ENCODE results near the gene ALDH3B1. TPM values are rescaled to one million over a fixed set of nuclear protein-coding genes. Genes with fewer than 3 reads are reported as not detected.

ALDH3B1 gene
- total and polyA plus RNA-seq, 2 of the 4 experiments (the other 2 are of a cell fraction): 11.8 to 22.8 TPM

DNA sequence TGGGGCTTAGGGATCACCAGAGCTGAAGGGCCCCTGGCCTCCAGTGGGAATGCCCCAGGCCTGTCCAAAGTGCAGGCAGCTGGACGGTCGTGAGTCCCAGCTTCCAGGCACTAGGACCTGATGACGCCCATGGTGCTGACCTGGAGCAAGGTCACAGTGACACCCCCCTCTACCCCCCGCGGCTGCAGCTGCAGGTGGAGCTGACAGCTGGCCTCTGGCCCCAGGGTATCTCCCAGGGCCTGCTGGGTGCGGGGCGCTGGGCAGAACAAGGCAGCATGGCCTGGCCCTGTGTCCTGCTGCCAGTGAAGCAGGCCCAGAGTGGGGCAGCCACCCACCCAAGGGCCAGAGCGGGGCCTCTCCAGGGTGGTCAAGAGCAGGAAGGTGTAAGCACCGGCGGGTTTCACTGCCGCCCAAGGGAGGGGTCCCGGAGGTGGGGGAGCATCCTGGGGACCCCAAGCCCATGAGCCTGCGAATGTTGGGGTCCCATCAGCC, 28.1 kb downstream of the ALDH3B1 start:
- H4K20me1 ChIP-seq (ENCODE audit: insufficient read depth, low read length): no peaks in the 10 kb centered on the region; the same call in 1 of the 2 replicates
- H2BK20ac ChIP-seq (ENCODE audit: low read depth, low read length): no peak overlapping the region
- H3K27me3 ChIP-seq (ENCODE audit: control insufficient read depth, insufficient read depth, low read length): no peaks in the 10 kb centered on the region
- H3K56ac ChIP-seq (ENCODE audit: extremely low read depth, insufficient read depth, low read length): 0 out of 2 replicates have a peak overlapping the region, but pooled peaks have one; percentile 5
- intact Hi-C loops (cut with micrococcal nuclease): no loop called here
- H2AK9ac ChIP-seq (replicated peaks; ENCODE audit: low read depth, low read length, poor library complexity): peak overlapping the region; percentile 94
- dilution Hi-C loops (cut with HindIII; ENCODE audit: low sequenced_read_pairs, unreplicated experiment): no loop called here
- ChIA-PET CTCF (no interaction called here), POLR2A (ENCODE audit: unreplicated experiment) (interaction anchor here (1.4 kb wide), 1 partner anchor 27 kb away, joined by 4 read pairs; no protein-coding TSS in a partner anchor)
- H2BK120ac ChIP-seq (ENCODE audit: low read depth, low read length): peak overlapping the region; percentile 81
- peak overlapping the region; percentile 85 for H3K27ac ChIP-seq (ENCODE audit: insufficient read depth, low read length)
- H3K4me3 ChIP-seq (ENCODE audit: insufficient read depth, low read depth, low read length): peak overlapping the region; percentile 74
- DNase-seq (no peak), ATAC-seq (ENCODE audit: low read depth) (peak; percentile 6)
- H3K79me1 ChIP-seq (ENCODE audit: low read depth in 1 of 2, low read length in 2 of 2): peaks cover 7 to 51% of the 10 kb centered on the region in 2 experiments; a peak in 3 of 4 replicates
- H2AK5ac ChIP-seq (ENCODE audit: low read depth, low read length): peak overlapping the region; percentile 81
- H3K36me3 ChIP-seq (ENCODE audit: control insufficient read depth, insufficient read depth, low read length): peaks cover 18% of the 10 kb centered on the region; the same call in 1 of the 2 replicates
- peak overlapping the region; percentile 96 for H3K14ac ChIP-seq (replicated peaks; ENCODE audit: low read depth, low read length)
- H4K5ac ChIP-seq (ENCODE audit: low read depth, low read length): peak overlapping the region; percentile 93
- peak overlapping the region; percentile 89 for H3K9ac ChIP-seq (ENCODE audit: low read depth, low read length)
- peak overlapping the region; percentile 97 for H3K4ac ChIP-seq (ENCODE audit: low read depth, low read length)
- no CpG with 5 or more reads among the region's 13 CpGs for WGBS, 2 experiments (ENCODE audit: extremely low coverage in 2 of 2, insufficient read length in 1 of 2)
- BruUV-seq (replicated peaks): no TSS peak
- H2BK5ac ChIP-seq (ENCODE audit: low read depth, low read length, poor library complexity, severe bottlenecking): peak overlapping the region; percentile 81
- peaks cover 24% of the 10 kb centered on the region for H3K4me1 ChIP-seq (ENCODE audit: control insufficient read depth, insufficient read depth, low read length)
- TF ChIP-seq SMC3 (IDR thresholded peaks at IDR 0.05; ENCODE audit: low read depth, low read length): no peak
- TF ChIP-seq, protein P1, sequence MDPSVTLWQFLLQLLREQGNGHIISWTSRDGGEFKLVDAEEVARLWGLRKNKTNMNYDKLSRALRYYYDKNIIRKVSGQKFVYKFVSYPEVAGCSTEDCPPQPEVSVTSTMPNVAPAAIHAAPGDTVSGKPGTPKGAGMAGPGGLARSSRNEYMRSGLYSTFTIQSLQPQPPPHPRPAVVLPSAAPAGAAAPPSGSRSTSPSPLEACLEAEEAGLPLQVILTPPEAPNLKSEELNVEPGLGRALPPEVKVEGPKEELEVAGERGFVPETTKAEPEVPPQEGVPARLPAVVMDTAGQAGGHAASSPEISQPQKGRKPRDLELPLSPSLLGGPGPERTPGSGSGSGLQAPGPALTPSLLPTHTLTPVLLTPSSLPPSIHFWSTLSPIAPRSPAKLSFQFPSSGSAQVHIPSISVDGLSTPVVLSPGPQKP (IDR thresholded peaks at IDR 0.05; ENCODE audit: borderline replicate concordance, low read depth, low read length): no peak
- peak overlapping the region; percentile 96 to 100 for H4K8ac ChIP-seq (ENCODE audit: low read depth in 2 of 2, low read length in 2 of 2)
- in situ Hi-C loops (cut with MboI; ENCODE audit: low sequenced_read_pairs): no loop called here
- H3K9me3 ChIP-seq (ENCODE audit: control insufficient read depth, insufficient read depth, low read length): no peaks in the 10 kb centered on the region
- peak overlapping the region; percentile 90 for H2AFZ ChIP-seq (replicated peaks; ENCODE audit: low read length, poor library complexity)
- no peak overlapping the region for H2BK15ac ChIP-seq (ENCODE audit: low read depth, low read length)
- peak overlapping the region; percentile 80 for H3K4me2 ChIP-seq (ENCODE audit: low read depth, low read length)
- peak overlapping the region; percentile 59 for H3K18ac ChIP-seq (ENCODE audit: low read depth, low read length)
- H3K9me1 ChIP-seq (ENCODE audit: insufficient read depth, low read length): no peaks in the 10 kb centered on the region
- peak overlapping the region; percentile 99 for H4K91ac ChIP-seq (ENCODE audit: insufficient read depth, low read depth, low read length)
- peak overlapping the region; percentile 94 for H3K23ac ChIP-seq (ENCODE audit: low read depth, low read length)

All from IMR-90 (cell line).